Measurements from ENCODE around the gene PIGV.

PIGV gene

GRCh38 chr1:26771285-26771642, 16.5 kb upstream of the PIGV start:
- H3K9ac ChIP-seq (ENCODE audit: low read depth, low read length, poor library complexity, severe bottlenecking), result no peak overlapping the region
- no peaks in the 10 kb centered on the region for H3K9me3 ChIP-seq (ENCODE audit: insufficient read depth, low read depth, low read length)

GRCh38 chr1:26771643-26772321, 16.0 kb upstream of the PIGV start:
- H3K36me3 ChIP-seq (ENCODE audit: insufficient read depth, low read length), result peaks cover 99% of the 10 kb centered on the region
- H3F3A ChIP-seq (ENCODE audit: low read depth), result no peaks in the 10 kb centered on the region
- H3K9ac ChIP-seq (ENCODE audit: low read depth, low read length, poor library complexity, severe bottlenecking), result no peak overlapping the region
- H3K27me3 ChIP-seq (ENCODE audit: insufficient read depth, low read length, poor library complexity, severe bottlenecking), result no peaks in the 10 kb centered on the region
- TF ChIP-seq EZH2phosphoT487 (IDR thresholded peaks at IDR 0.05; ENCODE audit: borderline replicate concordance) (no peak), CTCF (conservative IDR thresholded peaks at IDR 0.05; ENCODE audit: low read length) (no peak)
- no peak overlapping the region for H3K4me3 ChIP-seq (ENCODE audit: low read length, poor library complexity, severe bottlenecking)
- no peaks in the 10 kb centered on the region for H3K9me3 ChIP-seq (ENCODE audit: insufficient read depth, low read depth, low read length)
- no peak overlapping the region for H3K4me2 ChIP-seq (ENCODE audit: low read depth, low read length, poor library complexity, severe bottlenecking)
- H3K9me2 ChIP-seq (replicated peaks; ENCODE audit: low read depth, low read length), result no peaks in the 10 kb centered on the region
- no peaks in the 10 kb centered on the region for H3K4me1 ChIP-seq (ENCODE audit: insufficient read depth, low read length, poor library complexity, severe bottlenecking)
- no peaks in the 10 kb centered on the region for H3K79me2 ChIP-seq (ENCODE audit: insufficient read depth, low read length)
- no peaks in the 10 kb centered on the region for H4K20me1 ChIP-seq (ENCODE audit: insufficient read depth, low read length, poor library complexity, severe bottlenecking)
- H2AFZ ChIP-seq (ENCODE audit: low read length), result no peak overlapping the region

More at GRCh38 chr1:26771285-26771642, 16.5 kb upstream of the PIGV start:
- H3K4me3 ChIP-seq (ENCODE audit: low read length, poor library complexity, severe bottlenecking), result no peak overlapping the region
- no peak overlapping the region for H3K4me2 ChIP-seq (ENCODE audit: low read depth, low read length, poor library complexity, severe bottlenecking)
- H3K9me2 ChIP-seq (replicated peaks; ENCODE audit: low read depth, low read length), result no peaks in the 10 kb centered on the region
- H4K20me1 ChIP-seq (ENCODE audit: insufficient read depth, low read length, poor library complexity, severe bottlenecking), result no peaks in the 10 kb centered on the region
- no peaks in the 10 kb centered on the region for H3F3A ChIP-seq (ENCODE audit: low read depth)
- no peak for TF ChIP-seq EZH2phosphoT487 (IDR thresholded peaks at IDR 0.05; ENCODE audit: borderline replicate concordance)
- no peak for TF ChIP-seq CTCF (conservative IDR thresholded peaks at IDR 0.05; ENCODE audit: low read length)
- no peaks in the 10 kb centered on the region for H3K79me2 ChIP-seq (ENCODE audit: insufficient read depth, low read length)
- H3K36me3 ChIP-seq (ENCODE audit: insufficient read depth, low read length), result peaks cover 99% of the 10 kb centered on the region
- no peaks in the 10 kb centered on the region for H3K4me1 ChIP-seq (ENCODE audit: insufficient read depth, low read length, poor library complexity, severe bottlenecking)
- no peaks in the 10 kb centered on the region for H3K27me3 ChIP-seq (ENCODE audit: insufficient read depth, low read length, poor library complexity, severe bottlenecking)
- H2AFZ ChIP-seq (ENCODE audit: low read length), result no peak overlapping the region

GRCh38 chr1:26772687-26773086, 15.1 kb upstream of the PIGV start:
- H3K9me3 ChIP-seq (ENCODE audit: insufficient read depth, low read depth, low read length), result no peaks in the 10 kb centered on the region
- no peaks in the 10 kb centered on the region for H3F3A ChIP-seq (ENCODE audit: low read depth)
- no peaks in the 10 kb centered on the region for H3K27me3 ChIP-seq (ENCODE audit: insufficient read depth, low read length, poor library complexity, severe bottlenecking)
- no peaks in the 10 kb centered on the region for H3K79me2 ChIP-seq (ENCODE audit: insufficient read depth, low read length)
- H3K36me3 ChIP-seq (ENCODE audit: insufficient read depth, low read length), result peaks cover 99% of the 10 kb centered on the region
- no peak overlapping the region for H2AFZ ChIP-seq (ENCODE audit: low read length)
- TF ChIP-seq CTCF (conservative IDR thresholded peaks at IDR 0.05; ENCODE audit: low read length) (no peak), EZH2phosphoT487 (IDR thresholded peaks at IDR 0.05; ENCODE audit: borderline replicate concordance) (no peak)
- H3K9me2 ChIP-seq (replicated peaks; ENCODE audit: low read depth, low read length), result no peaks in the 10 kb centered on the region
- H3K4me3 ChIP-seq (ENCODE audit: low read length, poor library complexity, severe bottlenecking), result no peak overlapping the region
- no peaks in the 10 kb centered on the region for H4K20me1 ChIP-seq (ENCODE audit: insufficient read depth, low read length, poor library complexity, severe bottlenecking)
- no peaks in the 10 kb centered on the region for H3K4me1 ChIP-seq (ENCODE audit: insufficient read depth, low read length, poor library complexity, severe bottlenecking)
- no peak overlapping the region for H3K4me2 ChIP-seq (ENCODE audit: low read depth, low read length, poor library complexity, severe bottlenecking)
- H3K9ac ChIP-seq (ENCODE audit: low read depth, low read length, poor library complexity, severe bottlenecking), result no peak overlapping the region

Measured in Loucy (cell line).